Calu3 (cell line): ENCODE data around the gene YJU2. TPM values are rescaled to one million over a fixed set of nuclear protein-coding genes. Genes with fewer than 3 reads are reported as not detected.

Experiments used
- BruUV-seq: library from RNA; stranded (reverse); fragments of 400-500 nt; replicated peaks from 2 replicates; lab custom pipeline; 2021; lab: Mats Ljungman, UMichigan
- CTCF ChIA-PET: fragments of 300-600 bp; sonication (Branson Sonifier 250); formaldehyde crosslinking; loops from one replicate; lab custom pipeline; 2022; ENCODE audit warnings: antibody characterized with exemption; lab: Charles Lee
- DNase-seq: peaks from one replicate; pipeline ENCODE4 v3.0.0; 2022
- H3K27ac Mint-ChIP-seq: one replicate; pipeline ENCODE4 v1.8.0; 2022; ENCODE audit warnings: mixed read lengths; ENCODE audit not compliant: unreplicated experiment
- H3K27me3 Mint-ChIP-seq: one replicate; pipeline ENCODE4 v1.8.0; 2022; ENCODE audit warnings: mixed read lengths; ENCODE audit not compliant: unreplicated experiment
- H3K36me3 Mint-ChIP-seq: one replicate; pipeline ENCODE4 v1.8.0; 2022; ENCODE audit warnings: mild to moderate bottlenecking, moderate library complexity, mixed read lengths; ENCODE audit not compliant: insufficient read depth, unreplicated experiment
- H3K4me1 Mint-ChIP-seq: one replicate; pipeline ENCODE4 v1.8.0; 2022; ENCODE audit warnings: mild to moderate bottlenecking, low read depth, mixed read lengths; ENCODE audit not compliant: unreplicated experiment
- H3K4me3 Mint-ChIP-seq: one replicate; pipeline ENCODE4 v1.8.0; 2022; ENCODE audit warnings: mild to moderate bottlenecking, low read depth, moderate library complexity, mixed read lengths; ENCODE audit not compliant: unreplicated experiment
- H3K9me3 Mint-ChIP-seq: one replicate; pipeline ENCODE4 v1.8.0; 2022; ENCODE audit warnings: low read depth, mixed read lengths; ENCODE audit not compliant: unreplicated experiment
- intact Hi-C: fragments of 100-400 bp; cut with micrococcal nuclease; formaldehyde crosslinking; loops from one replicate; pipeline ENCODE4 v1.10.0; 2022; ENCODE audit not compliant: unreplicated experiment
- total RNA-seq: library from RNA; stranded (reverse); gene quantifications from 2 replicates; pipeline ENCODE4 v1.2.3, GENCODE V29; 2022
- TF ChIP-seq, protein P1 (sequence below): fragments of 200-600 bp; IDR thresholded peaks from one replicate; pipeline ENCODE4 v1.8.0; 2022; ENCODE audit warnings: antibody characterized with exemption; ENCODE audit not compliant: unreplicated experiment

The YJU2 gene
- total RNA-seq, 1 experiment from 2014 or later: 7.8 TPM

DNA sequence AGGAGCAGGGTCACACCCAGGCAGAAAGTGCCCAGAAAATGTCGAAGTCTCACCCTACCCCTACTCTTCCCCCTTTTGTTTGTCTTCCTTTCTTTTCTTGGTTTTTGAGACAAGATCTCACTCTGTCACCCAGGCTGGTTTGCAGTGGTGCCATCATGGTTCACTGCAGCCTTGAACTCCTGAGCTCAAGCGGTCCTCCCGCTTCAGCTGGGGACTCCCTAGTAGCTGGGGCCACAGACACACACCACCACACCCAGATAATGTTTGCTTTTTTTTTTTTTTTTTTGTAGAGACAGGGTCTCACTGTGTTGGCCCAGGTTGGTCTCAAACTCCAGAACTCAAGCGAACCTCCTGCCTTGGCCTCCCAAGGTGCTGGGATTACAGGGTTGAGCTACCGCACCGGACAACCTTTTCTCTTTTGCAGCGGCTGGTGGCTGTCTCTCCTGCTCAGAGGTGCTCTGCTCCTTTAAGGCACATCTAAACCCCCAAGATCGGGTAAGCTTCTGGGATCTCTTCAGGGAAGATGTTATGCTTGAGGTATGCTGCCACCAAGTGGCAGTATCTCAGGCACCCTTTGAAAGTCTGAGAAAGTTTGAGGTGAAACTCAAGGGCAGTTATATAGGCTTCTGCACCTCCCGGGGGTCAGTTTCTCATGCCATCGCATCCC, 39.9 kb upstream of the YJU2 start:
- TF ChIP-seq, protein P1, sequence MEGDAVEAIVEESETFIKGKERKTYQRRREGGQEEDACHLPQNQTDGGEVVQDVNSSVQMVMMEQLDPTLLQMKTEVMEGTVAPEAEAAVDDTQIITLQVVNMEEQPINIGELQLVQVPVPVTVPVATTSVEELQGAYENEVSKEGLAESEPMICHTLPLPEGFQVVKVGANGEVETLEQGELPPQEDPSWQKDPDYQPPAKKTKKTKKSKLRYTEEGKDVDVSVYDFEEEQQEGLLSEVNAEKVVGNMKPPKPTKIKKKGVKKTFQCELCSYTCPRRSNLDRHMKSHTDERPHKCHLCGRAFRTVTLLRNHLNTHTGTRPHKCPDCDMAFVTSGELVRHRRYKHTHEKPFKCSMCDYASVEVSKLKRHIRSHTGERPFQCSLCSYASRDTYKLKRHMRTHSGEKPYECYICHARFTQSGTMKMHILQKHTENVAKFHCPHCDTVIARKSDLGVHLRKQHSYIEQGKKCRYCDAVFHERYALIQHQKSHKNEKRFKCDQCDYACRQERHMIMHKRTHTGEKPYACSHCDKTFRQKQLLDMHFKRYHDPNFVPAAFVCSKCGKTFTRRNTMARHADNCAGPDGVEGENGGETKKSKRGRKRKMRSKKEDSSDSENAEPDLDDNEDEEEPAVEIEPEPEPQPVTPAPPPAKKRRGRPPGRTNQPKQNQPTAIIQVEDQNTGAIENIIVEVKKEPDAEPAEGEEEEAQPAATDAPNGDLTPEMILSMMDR: no peak
- no peaks in the 10 kb centered on the region for H3K4me1 Mint-ChIP-seq
- BruUV-seq: no TSS peak
- no peaks in the 10 kb centered on the region for H3K9me3 Mint-ChIP-seq
- H3K36me3 Mint-ChIP-seq: peaks cover 5% of the 10 kb centered on the region
- no peak overlapping the region for H3K27ac Mint-ChIP-seq
- CTCF ChIA-PET: interaction anchor here (0.8 to 1.2 kb wide), 3 partner anchors 26 to 238 kb away, joined by 3 read pairs; no protein-coding TSS in a partner anchor
- DNase-seq: peak; percentile 16
- intact Hi-C loops: loop anchor here (10.0 kb wide), 1 partner anchor 352 kb away; no protein-coding TSS in a partner anchor
- H3K27me3 Mint-ChIP-seq: peaks cover 9% of the 10 kb centered on the region
- H3K4me3 Mint-ChIP-seq: no peak overlapping the region

DNA sequence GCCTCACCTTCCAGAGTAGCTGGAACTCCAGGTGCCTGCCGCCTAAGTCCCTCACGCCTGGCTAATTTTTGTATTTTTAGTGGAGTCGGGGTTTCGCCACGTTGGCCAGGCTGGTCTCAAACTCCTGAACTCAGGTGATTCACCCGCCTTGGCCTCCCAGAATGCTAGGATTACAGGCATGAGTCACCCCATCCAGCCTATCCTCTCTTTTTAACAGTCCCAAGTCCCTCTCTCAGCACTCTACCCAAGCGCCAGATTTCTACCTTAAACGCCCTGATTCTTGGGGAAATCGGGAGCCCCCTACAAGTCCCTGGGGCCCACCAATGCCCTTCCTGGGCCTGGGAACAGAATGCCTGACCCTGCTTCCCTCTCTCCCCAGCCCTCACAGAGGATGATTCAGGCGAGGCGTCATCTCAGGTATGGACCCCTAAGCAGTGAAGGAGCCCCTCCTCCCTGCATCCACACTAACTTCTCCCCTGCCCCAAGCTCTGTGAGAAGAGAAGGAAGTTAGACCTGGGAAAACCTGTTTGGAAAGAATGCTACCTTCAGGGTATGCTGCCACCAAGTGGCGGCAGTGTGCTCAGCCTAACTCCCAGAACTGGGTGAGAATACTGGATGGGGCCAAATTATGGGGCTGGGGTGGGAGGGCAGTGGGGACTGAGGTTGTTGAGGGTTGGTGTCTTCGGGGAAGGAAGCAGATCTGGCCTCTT, 38.3 kb upstream of the YJU2 start:
- Mint-ChIP-seq H3K9me3 (no peaks in the 10 kb centered on the region), H3K36me3 (peaks cover 5% of the 10 kb centered on the region), H3K4me3 (no peak overlapping the region), H3K4me1 (no peaks in the 10 kb centered on the region), H3K27ac (peak overlapping the region; percentile 56), H3K27me3 (peaks cover 18% of the 10 kb centered on the region)
- CTCF ChIA-PET: interaction anchor here (0.6 to 1.3 kb wide), 10 partner anchors 10 to 540 kb away, joined by 4 to 9 read pairs (median 6); no protein-coding TSS in a partner anchor
- no TSS peak for BruUV-seq
- DNase-seq: peak; percentile 53
- intact Hi-C loops: loop anchor here (10.0 kb wide), 1 partner anchor 354 kb away; no protein-coding TSS in a partner anchor
- TF ChIP-seq, protein P1: peak; percentile 28

DNA sequence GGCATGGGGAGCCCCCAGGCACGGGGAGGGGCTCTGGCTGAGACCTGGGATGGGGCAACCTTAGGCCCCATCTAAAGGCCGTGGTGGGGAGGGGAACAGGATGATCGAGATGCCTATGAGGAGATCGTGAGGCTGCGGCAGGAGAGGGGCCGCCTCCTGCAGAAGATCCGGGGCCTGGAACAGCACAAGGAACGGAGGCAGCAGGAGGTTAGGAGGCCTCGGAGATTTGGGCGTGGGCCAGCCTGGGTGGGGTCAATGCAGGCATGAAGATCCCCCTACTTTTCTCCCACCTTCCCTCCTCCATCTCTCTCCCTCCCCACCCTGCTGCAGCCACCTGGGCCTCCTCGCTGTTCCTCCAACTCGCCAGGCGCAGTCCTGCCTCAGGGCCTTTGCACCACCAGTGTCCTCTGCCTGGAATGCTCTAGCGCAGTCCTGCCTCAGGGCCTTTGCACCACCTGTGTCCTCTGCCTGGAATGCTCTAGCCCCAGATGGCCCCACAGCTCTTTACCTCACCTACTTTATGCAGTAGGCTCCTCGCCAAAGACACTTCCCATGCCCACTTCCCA, 36.6 kb upstream of the YJU2 start:
- CTCF ChIA-PET: no interaction called here
- H3K27me3 Mint-ChIP-seq: peaks cover 22% of the 10 kb centered on the region
- H3K27ac Mint-ChIP-seq: no peak overlapping the region
- BruUV-seq: no TSS peak
- H3K36me3 Mint-ChIP-seq: peaks cover 5% of the 10 kb centered on the region
- TF ChIP-seq, protein P1: no peak
- intact Hi-C loops: no loop called here
- no peaks in the 10 kb centered on the region for H3K4me1 Mint-ChIP-seq
- no peaks in the 10 kb centered on the region for H3K9me3 Mint-ChIP-seq
- no peak overlapping the region for H3K4me3 Mint-ChIP-seq
- no peak for DNase-seq

DNA sequence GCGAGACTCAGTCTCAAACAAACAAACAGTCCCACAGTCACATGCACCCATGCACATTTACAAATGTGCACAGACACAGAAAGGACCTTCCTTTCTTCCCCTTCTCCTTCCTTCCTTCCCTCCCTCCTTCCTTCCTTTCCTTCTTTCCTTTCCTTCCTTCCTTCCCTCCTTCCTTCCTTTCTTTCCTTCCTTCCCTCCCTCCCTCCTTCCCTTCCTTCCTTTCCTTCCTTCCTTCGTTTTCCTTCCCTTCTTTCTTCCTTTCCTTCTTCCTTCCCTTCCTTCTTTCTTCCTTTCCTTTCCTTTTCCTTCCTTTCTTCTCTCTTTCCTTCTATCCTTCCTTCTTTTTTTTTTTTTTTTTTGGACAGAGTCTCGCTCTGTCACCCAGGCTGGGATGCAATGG, 33.8 kb upstream of the YJU2 start:
- no peaks in the 10 kb centered on the region for H3K9me3 Mint-ChIP-seq
- TF ChIP-seq, protein P1: no peak
- no peak overlapping the region for H3K27ac Mint-ChIP-seq
- no TSS peak for BruUV-seq
- intact Hi-C loops: no loop called here
- H3K27me3 Mint-ChIP-seq: peaks cover 22% of the 10 kb centered on the region
- H3K36me3 Mint-ChIP-seq: peaks cover 5% of the 10 kb centered on the region
- no peak for DNase-seq
- CTCF ChIA-PET: no interaction called here
- H3K4me3 Mint-ChIP-seq: no peak overlapping the region
- H3K4me1 Mint-ChIP-seq: no peaks in the 10 kb centered on the region
